A549 (cell line): ENCODE results near the gene LDLRAD3. TPM values are rescaled to one million over a fixed set of nuclear protein-coding genes. Genes with fewer than 3 reads are reported as not detected.

ENCODE experiments used
- ATAC-seq, 2 experiments: fragments of 200-7000 bp in 1 of 2; fragments of >200 bp in 1 of 2; cut with Nextera tagmentation in 1 of 2; cut with Tn5 transposase in 1 of 2; 3 replicates each; pipeline versions ENCODE4 v1.8.0 to v1.9.1; 2018 to 2020; ENCODE audit warnings: mild to moderate bottlenecking in 1 of 2, moderate library complexity in 1 of 2
- CTCF ChIA-PET: fragments of 300-600 bp; sonication (Branson Sonifier 250); formaldehyde crosslinking; extraction: SDS; loops from one replicate; lab custom pipeline; 2021; ENCODE audit warnings: antibody characterized with exemption, inconsistent platforms; lab: Yijun Ruan, JAX
- POLR2A ChIA-PET: fragments of 350-600 bp; formaldehyde crosslinking; extraction: SDS; loops from one replicate; lab custom pipeline; 2021; ENCODE audit warnings: antibody characterized with exemption, inconsistent platforms; lab: Yijun Ruan, JAX
- DNase-seq, 2 experiments: peaks; one replicate each; pipeline versions ENCODE4 v3.0.0 to v3.0.0-alpha.2; 2011 to 2016; ENCODE audit warnings: low read depth in 1 of 2, low spot score in 1 of 2
- FAIRE-seq: peaks from 2 replicates; lab custom pipeline; 2011; peaks lifted over from hg19 to GRCh38; lab: Jason Lieb, UNC
- H3K27ac ChIP-seq, 2 experiments: fragments of >200 bp; sonication (Bioruptor Twin); formaldehyde crosslinking; 3 replicates each; pipeline ENCODE4 v1.5.1; 2016 to 2017
- H3K4me1 ChIP-seq: fragments of >200 bp; sonication (Bioruptor Twin); formaldehyde crosslinking; 3 replicates; pipeline ENCODE4 v1.6.1; 2016
- H3K4me2 ChIP-seq: fragments of >200 bp; sonication (Bioruptor Twin); formaldehyde crosslinking; 3 replicates; pipeline ENCODE4 v1.6.1; 2016
- H3K4me3 ChIP-seq: fragments of >200 bp; sonication (Bioruptor Twin); formaldehyde crosslinking; 3 replicates; pipeline ENCODE4 v1.5.1; 2016
- H3K9me3 ChIP-seq: fragments of >200 bp; sonication (Bioruptor Twin); formaldehyde crosslinking; 3 replicates; pipeline ENCODE4 v1.6.1; 2016
- ATOH8 ChIP-seq: fragments of 250-450 bp; sonication (Bioruptor Pico); IDR thresholded peaks from 2 replicates; pipeline ENCODE4 v1.5.0; 2020; ENCODE audit warnings: low read depth, mild to moderate bottlenecking, moderate library complexity
- CBX2 ChIP-seq: fragments of 200-600 bp; sonication (generic); IDR thresholded peaks from 2 replicates; pipeline ENCODE4 v1.6.1; 2016; ENCODE audit warnings: low read depth, mild to moderate bottlenecking, borderline replicate concordance
- EHMT2 ChIP-seq: fragments of 200-600 bp; sonication (generic); IDR thresholded peaks from 2 replicates; pipeline ENCODE4 v1.6.1; 2016; ENCODE audit warnings: antibody characterized with exemption, low read depth, mild to moderate bottlenecking, moderate library complexity
- ELK1 ChIP-seq: fragments of 150-350 bp; IDR thresholded peaks from 2 replicates; pipeline ENCODE4 v1.6.1; 2014; ENCODE audit warnings: low read depth, mild to moderate bottlenecking, low read length
- FOSL2 ChIP-seq, 2 experiments: fragments of 450-650 bp in 1 of 2; fragments of >200 bp in 1 of 2; sonication (Bioruptor Twin) in 1 of 2; formaldehyde crosslinking; IDR thresholded peaks; 2 replicates each; pipeline versions ENCODE4 v1.5.0 to v1.6.1; 2016 to 2020; ENCODE audit warnings: mild to moderate bottlenecking in 1 of 2, moderate library complexity in 1 of 2
- FOXS1 ChIP-seq: fragments of 250-450 bp; sonication (Bioruptor Pico); IDR thresholded peaks from 2 replicates; pipeline ENCODE4 v1.5.0; 2020; ENCODE audit warnings: mild to moderate bottlenecking, moderate library complexity
- GATA3 ChIP-seq: IDR thresholded peaks from 2 replicates; pipeline ENCODE4 v1.6.1; 2012; ENCODE audit warnings: borderline replicate concordance
- HMGXB4 ChIP-seq: fragments of 250-450 bp; sonication (Bioruptor Pico); IDR thresholded peaks from 2 replicates; pipeline ENCODE4 v1.5.0; 2021; ENCODE audit warnings: mild to moderate bottlenecking, moderate library complexity, borderline replicate concordance
- HOXB5 ChIP-seq: fragments of 250-450 bp; sonication (Bioruptor Pico); IDR thresholded peaks from 2 replicates; pipeline ENCODE4 v1.5.0; 2020; ENCODE audit warnings: mild to moderate bottlenecking, moderate library complexity
- KDM1A ChIP-seq: fragments of 200-600 bp; sonication (generic); IDR thresholded peaks from 2 replicates; pipeline ENCODE4 v1.6.1; 2016; ENCODE audit warnings: low read depth, mild to moderate bottlenecking
- MAZ ChIP-seq: fragments of 150-350 bp; IDR thresholded peaks from 2 replicates; pipeline ENCODE4 v1.6.1; 2014; ENCODE audit warnings: antibody characterized with exemption, low read depth, low read length, borderline replicate concordance
- NPAS2 ChIP-seq: fragments of 250-450 bp; sonication (Bioruptor Pico); IDR thresholded peaks from 2 replicates; pipeline ENCODE4 v1.8.0; 2022; ENCODE audit warnings: mild to moderate bottlenecking, moderate library complexity, borderline replicate concordance
- PBX3 ChIP-seq: IDR thresholded peaks from 2 replicates; pipeline ENCODE4 v1.6.1; 2012
- PHF8 ChIP-seq: fragments of 200-600 bp; sonication (generic); IDR thresholded peaks from 2 replicates; pipeline ENCODE4 v1.6.1; 2016; ENCODE audit warnings: low read depth, mild to moderate bottlenecking, antibody characterized with exemption, moderate library complexity, borderline replicate concordance
- POLR2AphosphoS2 ChIP-seq: conservative IDR thresholded peaks from 2 replicates; pipeline ENCODE4 v1.6.1; 2012; ENCODE audit warnings: low read length, improper control_type of control experiment, inconsistent platforms
- REST ChIP-seq: fragments of 200-600 bp; sonication (generic); IDR thresholded peaks from 2 replicates; pipeline ENCODE4 v1.6.1; 2016; ENCODE audit warnings: antibody characterized with exemption, mild to moderate bottlenecking, moderate library complexity
- SMC3 ChIP-seq: fragments of >200 bp; sonication (Bioruptor Twin); formaldehyde crosslinking; IDR thresholded peaks from 3 replicates; pipeline ENCODE4 v1.6.1; 2018; ENCODE audit warnings: inconsistent platforms
- TP53 ChIP-seq: fragments of 250-450 bp; sonication (Bioruptor Pico); IDR thresholded peaks from 2 replicates; pipeline ENCODE4 v1.5.0; 2021; ENCODE audit warnings: mild to moderate bottlenecking, moderate library complexity
- ZC3H11A ChIP-seq: fragments of 450-650 bp; IDR thresholded peaks from 2 replicates; pipeline ENCODE4 v1.6.1; 2014; ENCODE audit warnings: antibody characterized with exemption, mild to moderate bottlenecking
- ZNF302 ChIP-seq: fragments of 250-450 bp; sonication (Bioruptor Pico); IDR thresholded peaks from 2 replicates; pipeline ENCODE4 v1.9.0; 2021; ENCODE audit warnings: inconsistent platforms, mild to moderate bottlenecking, moderate library complexity
- WGBS: methylation state at CpG from one replicate; pipeline ENCODE4 v1.1.6; 2017; ENCODE audit errors: missing lambda C conversion rate; 5-methylcytosine and 5-hydroxymethylcytosine counted together
- polyA plus RNA-seq, 4 experiments: library from polyadenylated mRNA; depleted of rRNA in 3 of 4; stranded (reverse); fragments of >200 nt; fragmentation: RNase III in 1 of 4; extraction: RNeasy Plus Mini Kit Qiagen cat#74134 plus additional on column Dnase treatment in 1 of 4; gene quantifications; 2 replicates in 3 of 4; 3 replicates in 1 of 4; pipeline ENCODE4 v1.2.3, GENCODE V29; 2011 to 2017
- TF ChIP-seq, protein P1 (sequence below): fragments of >200 bp; sonication (Bioruptor Twin); formaldehyde crosslinking; IDR thresholded peaks from 3 replicates; pipeline ENCODE4 v1.6.1; 2016
- TF ChIP-seq, protein P2 (sequence below): fragments of 450-650 bp; IDR thresholded peaks from 2 replicates; pipeline ENCODE4 v1.6.1; 2014; ENCODE audit warnings: antibody characterized with exemption

Gene LDLRAD3
- polyA plus RNA-seq, 2 of the 4 experiments (the other 2 are of a cell fraction), result 10.5 to 13.2 TPM

- POLR2A ChIA-PET, result no interaction called here
- no peak for TF ChIP-seq HMGXB4 (CRISPR knock-in tag)
- TF ChIP-seq ZNF302 (CRISPR knock-in tag), result no peak
- TF ChIP-seq GATA3, result no peak
- TF ChIP-seq MAZ, result no peak
- no peak for TF ChIP-seq POLR2AphosphoS2
- no peak for TF ChIP-seq HOXB5 (CRISPR knock-in tag)
- TF ChIP-seq TP53 (CRISPR knock-in tag), result no peak
- TF ChIP-seq PBX3, result no peak
- TF ChIP-seq FOXS1 (CRISPR knock-in tag), result no peak
- no peak for TF ChIP-seq REST
- TF ChIP-seq KDM1A, result no peak
- TF ChIP-seq FOSL2 (IDR thresholded peaks at IDR 0.05), result no peak
- TF ChIP-seq FOSL2 (CRISPR knock-in tag; IDR thresholded peaks at IDR 0.05), result no peak
These were observed 103.1 kb downstream of the LDLRAD3 start for GRCh38 chr11:36046932-36047331.

GRCh38 chr11:36047344-36047743, 103.5 kb downstream of the LDLRAD3 start:
- no peak for ATAC-seq
- Histone ChIP-seq H3K4me2 (no peak overlapping the region), H3K4me3 (no peak overlapping the region), H3K27ac (no peak overlapping the region), H3K9me3 (no peaks in the 10 kb centered on the region), H3K4me1 (no peaks in the 10 kb centered on the region)
- ChIA-PET POLR2A (no interaction called here), CTCF (interaction anchor here (1.8 to 3.0 kb wide), 2 partner anchors 9 to 225 kb away, joined by 5 to 9 read pairs; no protein-coding TSS in a partner anchor)
- no peak for DNase-seq
- WGBS, result 98% methylated on average over 2 of the region's 2 CpGs
- FAIRE-seq, result no peak
- TF ChIP-seq EHMT2 (no peak), ZC3H11A (no peak), CBX2 (no peak), NPAS2 (CRISPR knock-in tag) (no peak), ATOH8 (CRISPR knock-in tag) (no peak), MAZ (no peak), PBX3 (no peak), SMC3 (no peak), FOXS1 (CRISPR knock-in tag) (no peak), FOSL2 (IDR thresholded peaks at IDR 0.05) (no peak), FOSL2 (CRISPR knock-in tag; IDR thresholded peaks at IDR 0.05) (no peak), ELK1 (no peak), PHF8 (no peak)
- TF ChIP-seq, protein P1, sequence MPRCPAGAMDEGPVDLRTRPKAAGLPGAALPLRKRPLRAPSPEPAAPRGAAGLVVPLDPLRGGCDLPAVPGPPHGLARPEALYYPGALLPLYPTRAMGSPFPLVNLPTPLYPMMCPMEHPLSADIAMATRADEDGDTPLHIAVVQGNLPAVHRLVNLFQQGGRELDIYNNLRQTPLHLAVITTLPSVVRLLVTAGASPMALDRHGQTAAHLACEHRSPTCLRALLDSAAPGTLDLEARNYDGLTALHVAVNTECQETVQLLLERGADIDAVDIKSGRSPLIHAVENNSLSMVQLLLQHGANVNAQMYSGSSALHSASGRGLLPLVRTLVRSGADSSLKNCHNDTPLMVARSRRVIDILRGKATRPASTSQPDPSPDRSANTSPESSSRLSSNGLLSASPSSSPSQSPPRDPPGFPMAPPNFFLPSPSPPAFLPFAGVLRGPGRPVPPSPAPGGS, result no peak
- TF ChIP-seq, protein P2, sequence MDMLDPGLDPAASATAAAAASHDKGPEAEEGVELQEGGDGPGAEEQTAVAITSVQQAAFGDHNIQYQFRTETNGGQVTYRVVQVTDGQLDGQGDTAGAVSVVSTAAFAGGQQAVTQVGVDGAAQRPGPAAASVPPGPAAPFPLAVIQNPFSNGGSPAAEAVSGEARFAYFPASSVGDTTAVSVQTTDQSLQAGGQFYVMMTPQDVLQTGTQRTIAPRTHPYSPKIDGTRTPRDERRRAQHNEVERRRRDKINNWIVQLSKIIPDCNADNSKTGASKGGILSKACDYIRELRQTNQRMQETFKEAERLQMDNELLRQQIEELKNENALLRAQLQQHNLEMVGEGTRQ, result no peak

More at GRCh38 chr11:36046932-36047331, 103.1 kb downstream of the LDLRAD3 start:
- Histone ChIP-seq H3K27ac (no peak overlapping the region), H3K4me1 (no peaks in the 10 kb centered on the region), H3K4me2 (no peak overlapping the region), H3K9me3 (no peaks in the 10 kb centered on the region), H3K4me3 (no peak overlapping the region)
- no peak for FAIRE-seq
- 96% methylated on average over 1 of the region's 1 CpG for WGBS
- DNase-seq, result no peak
- CTCF ChIA-PET, result interaction anchor here (1.8 to 3.0 kb wide), 2 partner anchors 9 to 225 kb away, joined by 5 to 9 read pairs; no protein-coding TSS in a partner anchor
- no peak for ATAC-seq
